ENCODE measurements around the gene PTPRT.

PTPRT gene

DNA sequence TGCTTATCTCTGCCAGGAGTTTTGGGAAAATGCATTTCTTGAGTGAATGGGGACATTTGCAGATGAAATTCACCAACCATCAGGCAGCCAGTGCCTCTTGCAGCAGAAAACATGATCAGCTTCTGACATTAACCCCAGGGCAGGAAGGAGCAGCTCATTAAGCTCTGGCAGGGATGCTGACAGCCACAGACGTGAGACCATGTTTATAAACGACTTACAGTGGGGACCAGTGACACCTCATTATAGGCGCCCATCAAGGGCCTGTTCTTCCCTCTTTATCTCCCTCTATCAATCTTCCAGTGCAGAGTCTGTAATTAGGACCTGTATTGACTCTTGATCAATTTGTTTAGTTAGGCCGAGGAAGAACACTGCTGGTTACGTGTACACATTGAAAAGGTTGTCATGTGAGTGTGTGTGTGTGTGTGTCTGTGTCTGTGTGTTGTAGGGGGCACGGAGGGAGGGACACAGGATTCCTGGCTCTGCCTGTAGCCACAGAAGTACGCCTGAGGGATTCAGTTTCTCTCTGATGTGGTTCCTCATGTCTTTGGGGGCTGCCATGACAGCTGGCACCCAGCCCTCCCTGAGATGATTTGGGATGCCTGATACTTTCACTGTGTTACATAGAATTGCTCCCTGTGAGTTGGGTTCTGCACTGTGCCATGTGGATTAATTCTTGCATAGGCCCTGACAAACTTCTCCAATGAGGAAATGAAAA is 1143.2 kb downstream of the PTPRT start:
- CTCF ChIA-PET: no interaction called here
- POLR2A ChIA-PET: no interaction called here
- DNase-seq (ENCODE audit: extremely low spot score): no peak
- TF ChIP-seq, protein P1, sequence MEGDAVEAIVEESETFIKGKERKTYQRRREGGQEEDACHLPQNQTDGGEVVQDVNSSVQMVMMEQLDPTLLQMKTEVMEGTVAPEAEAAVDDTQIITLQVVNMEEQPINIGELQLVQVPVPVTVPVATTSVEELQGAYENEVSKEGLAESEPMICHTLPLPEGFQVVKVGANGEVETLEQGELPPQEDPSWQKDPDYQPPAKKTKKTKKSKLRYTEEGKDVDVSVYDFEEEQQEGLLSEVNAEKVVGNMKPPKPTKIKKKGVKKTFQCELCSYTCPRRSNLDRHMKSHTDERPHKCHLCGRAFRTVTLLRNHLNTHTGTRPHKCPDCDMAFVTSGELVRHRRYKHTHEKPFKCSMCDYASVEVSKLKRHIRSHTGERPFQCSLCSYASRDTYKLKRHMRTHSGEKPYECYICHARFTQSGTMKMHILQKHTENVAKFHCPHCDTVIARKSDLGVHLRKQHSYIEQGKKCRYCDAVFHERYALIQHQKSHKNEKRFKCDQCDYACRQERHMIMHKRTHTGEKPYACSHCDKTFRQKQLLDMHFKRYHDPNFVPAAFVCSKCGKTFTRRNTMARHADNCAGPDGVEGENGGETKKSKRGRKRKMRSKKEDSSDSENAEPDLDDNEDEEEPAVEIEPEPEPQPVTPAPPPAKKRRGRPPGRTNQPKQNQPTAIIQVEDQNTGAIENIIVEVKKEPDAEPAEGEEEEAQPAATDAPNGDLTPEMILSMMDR (IDR thresholded peaks at IDR 0.05; ENCODE audit: control extremely low read depth, extremely low read depth, low read depth, missing control alignments): no peak

GRCh38 chr20:42043921-42044320 is 1145.8 kb downstream of the PTPRT start:
- ChIA-PET POLR2A (no interaction called here), CTCF (interaction anchor here (0.8 kb wide), 1 partner anchor 79 kb away, joined by 3 read pairs; no protein-coding TSS in a partner anchor)
- TF ChIP-seq, protein P1 (IDR thresholded peaks at IDR 0.05; ENCODE audit: control extremely low read depth, extremely low read depth, low read depth, missing control alignments): no peak
- DNase-seq (ENCODE audit: extremely low spot score): no peak

- ChIA-PET CTCF (interaction anchor here (1.0 kb wide), 1 partner anchor 13 kb away, joined by 3 read pairs; no protein-coding TSS in a partner anchor), POLR2A (no interaction called here)
- no peak for DNase-seq (ENCODE audit: extremely low spot score)
- TF ChIP-seq, protein P1 (IDR thresholded peaks at IDR 0.05; ENCODE audit: control extremely low read depth, extremely low read depth, low read depth, missing control alignments): no peak
Measured at GRCh38 chr20:42041000-42041565, 1148.6 kb downstream of the PTPRT start.

DNA sequence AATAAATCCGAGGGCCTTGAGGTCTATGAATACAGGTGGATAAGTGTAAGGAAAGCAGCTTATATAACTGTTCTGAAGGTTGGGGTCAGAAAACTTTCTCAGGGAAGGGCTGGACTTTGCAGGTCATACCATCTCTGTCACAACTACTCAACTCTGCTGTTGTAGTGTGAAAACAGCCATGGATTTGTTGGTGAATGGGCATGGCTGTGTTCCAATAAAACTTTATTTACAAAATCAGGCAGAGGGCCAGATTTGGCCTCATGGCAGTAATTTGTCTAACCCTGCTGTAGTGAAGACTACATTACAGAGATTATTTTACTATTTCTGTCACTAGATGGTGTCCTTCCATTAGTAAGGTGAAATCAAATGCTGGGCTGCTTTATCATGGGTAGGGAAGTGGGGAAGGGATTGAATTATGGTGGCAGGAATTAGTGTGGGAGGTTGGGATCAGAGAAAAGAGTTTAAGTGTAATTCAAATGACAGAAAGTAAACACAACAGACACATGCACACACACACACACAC is 1161.9 kb downstream of the PTPRT start:
- no peak for DNase-seq (ENCODE audit: extremely low spot score)
- TF ChIP-seq, protein P1 (IDR thresholded peaks at IDR 0.05; ENCODE audit: control extremely low read depth, extremely low read depth, low read depth, missing control alignments): no peak
- ChIA-PET POLR2A (no interaction called here), CTCF (no interaction called here)

- DNase-seq (ENCODE audit: extremely low spot score): no peak
- POLR2A ChIA-PET: no interaction called here
- CTCF ChIA-PET: interaction anchor here (1.1 kb wide), 1 partner anchor 9 kb away, joined by 3 read pairs; no protein-coding TSS in a partner anchor
- TF ChIP-seq, protein P1 (IDR thresholded peaks at IDR 0.05; ENCODE audit: control extremely low read depth, extremely low read depth, low read depth, missing control alignments): no peak
Measured at GRCh38 chr20:42026599-42026998, 1163.1 kb downstream of the PTPRT start.

- TF ChIP-seq, protein P1 (IDR thresholded peaks at IDR 0.05; ENCODE audit: control extremely low read depth, extremely low read depth, low read depth, missing control alignments): no peak
- ChIA-PET POLR2A (no interaction called here), CTCF (no interaction called here)
- no peak for DNase-seq (ENCODE audit: extremely low spot score)
Measured at GRCh38 chr20:42024653-42025052, 1165.1 kb downstream of the PTPRT start.

Measured in GM10248 (cell line).